SK-N-SH (cell line): ENCODE data around the gene FCHSD2. TPM values are rescaled to one million over a fixed set of nuclear protein-coding genes. Genes with fewer than 3 reads are reported as not detected.

Source experiments
- CTCF ChIA-PET: fragments of 300-600, 350-600 bp; formaldehyde crosslinking; extraction: SDS; loops from one replicate; lab custom pipeline; 2021; lab: Yijun Ruan, JAX
- POLR2A ChIA-PET: fragments of 350-600 bp; sonication (Branson Sonifier 250); formaldehyde crosslinking; extraction: SDS; loops from one replicate; lab custom pipeline; 2020; ENCODE audit warnings: antibody characterized with exemption, inconsistent platforms; lab: Yijun Ruan, JAX
- DNase-seq: peaks from one replicate; pipeline ENCODE4 v3.0.0; 2012
- H2AFZ ChIP-seq: fragments of 200-600 bp; sonication (generic); 2 replicates; pipeline ENCODE4 v1.8.1; 2016; ENCODE audit warnings: antibody characterized with exemption, mild to moderate bottlenecking, low read depth
- H3F3A ChIP-seq: fragments of 200-600 bp; sonication (generic); replicated peaks from 2 replicates; pipeline ENCODE3; 2016; ENCODE audit warnings: antibody characterized with exemption, mild to moderate bottlenecking; ENCODE audit not compliant: insufficient read depth
- H3K27ac ChIP-seq, 2 experiments: fragments of 200-500 bp in 1 of 2; fragments of 200-600 bp in 1 of 2; sonication (Bioruptor generic) in 1 of 2; sonication (generic), shearing (Covaris generic) in 1 of 2; 2 replicates each; pipeline versions ENCODE4 v1.5.1 to v1.6.1; 2014 to 2016; ENCODE audit warnings: low read depth in 2 of 2, inconsistent platforms in 1 of 2, low read length in 1 of 2, mild to moderate bottlenecking in 1 of 2, mixed read lengths in 1 of 2
- H3K27me3 ChIP-seq: fragments of 200-600 bp; sonication (generic), shearing (Covaris generic); 2 replicates; pipeline ENCODE4 v1.6.1; 2016; ENCODE audit warnings: mixed run types; ENCODE audit not compliant: insufficient read depth
- H3K36me3 ChIP-seq, 2 experiments: fragments of 200-500 bp in 1 of 2; fragments of 200-600 bp in 1 of 2; sonication (Bioruptor generic) in 1 of 2; sonication (generic) in 1 of 2; replicated peaks in 1 of 2; 2 replicates each; pipeline versions ENCODE3 to v1.5.1; 2014 to 2016; ENCODE audit warnings: low read length in 1 of 2, mild to moderate bottlenecking in 1 of 2; ENCODE audit not compliant: insufficient read depth in 2 of 2, control insufficient read depth in 1 of 2
- H3K4me1 ChIP-seq, 2 experiments: fragments of 200-500 bp in 1 of 2; fragments of 200-600 bp in 1 of 2; sonication (Bioruptor generic) in 1 of 2; sonication (generic), shearing (Covaris generic) in 1 of 2; 2 replicates each; pipeline versions ENCODE4 v1.5.1 to v1.6.1; 2014 to 2016; ENCODE audit warnings: low read depth in 1 of 2, low read length in 1 of 2, mixed run types in 1 of 2; ENCODE audit not compliant: insufficient read depth in 2 of 2, control insufficient read depth in 1 of 2
- H3K4me2 ChIP-seq: fragments of 200-600 bp; sonication (generic), shearing (Covaris generic); 2 replicates; pipeline ENCODE4 v1.6.1; 2017; ENCODE audit warnings: mixed run types
- H3K4me3 ChIP-seq, 2 experiments: fragments of 200-500 bp in 1 of 2; fragments of 200-600 bp in 1 of 2; sonication (Bioruptor generic) in 1 of 2; sonication (generic), shearing (Covaris generic) in 1 of 2; 2 replicates each; pipeline versions ENCODE4 v1.5.1 to v1.8.1; 2014 to 2016; ENCODE audit warnings: low read depth in 2 of 2, inconsistent platforms in 1 of 2, low read length in 1 of 2, mild to moderate bottlenecking in 1 of 2, mixed read lengths in 1 of 2, moderate library complexity in 1 of 2
- H3K79me2 ChIP-seq: fragments of 200-600 bp; sonication (generic); 2 replicates; pipeline ENCODE4 v1.8.1; 2017; ENCODE audit warnings: mild to moderate bottlenecking; ENCODE audit not compliant: insufficient read depth
- H3K9ac ChIP-seq: fragments of 200-600 bp; sonication (generic); 2 replicates; pipeline ENCODE4 v1.6.1; 2017; ENCODE audit warnings: mixed run types
- H3K9me2 ChIP-seq: fragments of 200-600 bp; sonication (generic); 2 replicates; pipeline ENCODE4 v1.6.1; 2017; ENCODE audit warnings: mixed run types
- H3K9me3 ChIP-seq: fragments of 200-600 bp; sonication (generic); 2 replicates; pipeline ENCODE4 v1.6.1; 2017; ENCODE audit warnings: mixed run types, mild to moderate bottlenecking, moderate library complexity
- H4K20me1 ChIP-seq: fragments of 200-600 bp; sonication (generic); 2 replicates; pipeline ENCODE4 v1.6.1; 2017; ENCODE audit warnings: mild to moderate bottlenecking, mixed run types; ENCODE audit not compliant: insufficient read depth
- EP300 ChIP-seq, 2 experiments: IDR thresholded peaks; 2 replicates each; pipeline versions ENCODE4 v1.4.0 to v1.6.1; 2012; ENCODE audit warnings: borderline replicate concordance in 1 of 2, low read depth in 1 of 2, low read length in 1 of 2
- GABPA ChIP-seq: IDR thresholded peaks from 2 replicates; pipeline ENCODE4 v1.4.0; 2012; ENCODE audit warnings: low read depth, mild to moderate bottlenecking
- JUND ChIP-seq: IDR thresholded peaks from 2 replicates; pipeline ENCODE4 v1.4.0; 2012
- NFIC ChIP-seq: IDR thresholded peaks from 2 replicates; pipeline ENCODE4 v1.4.0; 2012; ENCODE audit warnings: borderline replicate concordance
- RCOR1 ChIP-seq: fragments of 150-350 bp; IDR thresholded peaks from 2 replicates; pipeline ENCODE4 v1.6.1; 2017; ENCODE audit warnings: antibody characterized with exemption, low read length
- TAF1 ChIP-seq: IDR thresholded peaks from 2 replicates; pipeline ENCODE4 v1.6.1; 2012; ENCODE audit warnings: low read depth, mild to moderate bottlenecking, low read length, moderate library complexity, borderline replicate concordance
- TCF12 ChIP-seq: IDR thresholded peaks from 2 replicates; pipeline ENCODE4 v1.4.0; 2012
- TEAD4 ChIP-seq: IDR thresholded peaks from 2 replicates; pipeline ENCODE4 v1.4.0; 2012; ENCODE audit warnings: mild to moderate bottlenecking, borderline replicate concordance; ENCODE audit not compliant: insufficient read depth
- WGBS: methylation state at CpG from one replicate; pipeline ENCODE4 v1.1.6; 2017; ENCODE audit warnings: low lambda C conversion rate; 5-methylcytosine and 5-hydroxymethylcytosine counted together
- polyA plus RNA-seq, 3 experiments: library from polyadenylated mRNA; depleted of rRNA; stranded (reverse); fragments of >200 nt; gene quantifications; 2 replicates each; pipeline ENCODE4 v1.2.3, GENCODE V29; 2012
- TF ChIP-seq, protein P1 (sequence below): IDR thresholded peaks from 2 replicates; pipeline ENCODE4 v1.6.1; 2012; ENCODE audit warnings: mild to moderate bottlenecking, low read depth, low read length, moderate library complexity
- TF ChIP-seq, protein P2 (sequence below): IDR thresholded peaks from 2 replicates; pipeline ENCODE4; 2012

The FCHSD2 gene
- polyA plus RNA-seq, 1 of the 3 experiments (the other 2 are of a cell fraction): 10.4 TPM

DNA sequence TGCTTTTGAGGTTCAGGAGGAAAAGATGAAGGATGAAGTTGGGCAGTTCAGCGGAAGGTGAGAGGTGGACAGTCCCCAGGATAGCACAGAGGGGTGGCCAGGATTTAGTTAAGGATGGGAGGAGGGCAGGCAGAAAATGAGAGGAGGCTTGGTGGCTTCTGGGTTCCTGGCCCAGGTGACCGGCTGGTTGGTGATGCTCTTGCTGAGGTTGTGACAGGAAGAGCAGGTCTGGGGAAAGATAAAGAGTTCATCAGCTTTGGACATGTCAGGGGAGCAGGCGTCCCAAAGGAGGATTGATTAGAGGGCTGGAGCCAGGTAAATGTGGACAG, 48.4 kb upstream of the FCHSD2 start (continued):
- TF ChIP-seq, protein P1, sequence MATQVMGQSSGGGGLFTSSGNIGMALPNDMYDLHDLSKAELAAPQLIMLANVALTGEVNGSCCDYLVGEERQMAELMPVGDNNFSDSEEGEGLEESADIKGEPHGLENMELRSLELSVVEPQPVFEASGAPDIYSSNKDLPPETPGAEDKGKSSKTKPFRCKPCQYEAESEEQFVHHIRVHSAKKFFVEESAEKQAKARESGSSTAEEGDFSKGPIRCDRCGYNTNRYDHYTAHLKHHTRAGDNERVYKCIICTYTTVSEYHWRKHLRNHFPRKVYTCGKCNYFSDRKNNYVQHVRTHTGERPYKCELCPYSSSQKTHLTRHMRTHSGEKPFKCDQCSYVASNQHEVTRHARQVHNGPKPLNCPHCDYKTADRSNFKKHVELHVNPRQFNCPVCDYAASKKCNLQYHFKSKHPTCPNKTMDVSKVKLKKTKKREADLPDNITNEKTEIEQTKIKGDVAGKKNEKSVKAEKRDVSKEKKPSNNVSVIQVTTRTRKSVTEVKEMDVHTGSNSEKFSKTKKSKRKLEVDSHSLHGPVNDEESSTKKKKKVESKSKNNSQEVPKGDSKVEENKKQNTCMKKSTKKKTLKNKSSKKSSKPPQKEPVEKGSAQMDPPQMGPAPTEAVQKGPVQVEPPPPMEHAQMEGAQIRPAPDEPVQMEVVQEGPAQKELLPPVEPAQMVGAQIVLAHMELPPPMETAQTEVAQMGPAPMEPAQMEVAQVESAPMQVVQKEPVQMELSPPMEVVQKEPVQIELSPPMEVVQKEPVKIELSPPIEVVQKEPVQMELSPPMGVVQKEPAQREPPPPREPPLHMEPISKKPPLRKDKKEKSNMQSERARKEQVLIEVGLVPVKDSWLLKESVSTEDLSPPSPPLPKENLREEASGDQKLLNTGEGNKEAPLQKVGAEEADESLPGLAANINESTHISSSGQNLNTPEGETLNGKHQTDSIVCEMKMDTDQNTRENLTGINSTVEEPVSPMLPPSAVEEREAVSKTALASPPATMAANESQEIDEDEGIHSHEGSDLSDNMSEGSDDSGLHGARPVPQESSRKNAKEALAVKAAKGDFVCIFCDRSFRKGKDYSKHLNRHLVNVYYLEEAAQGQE: no peak
- TF ChIP-seq TAF1: no peak

DNA sequence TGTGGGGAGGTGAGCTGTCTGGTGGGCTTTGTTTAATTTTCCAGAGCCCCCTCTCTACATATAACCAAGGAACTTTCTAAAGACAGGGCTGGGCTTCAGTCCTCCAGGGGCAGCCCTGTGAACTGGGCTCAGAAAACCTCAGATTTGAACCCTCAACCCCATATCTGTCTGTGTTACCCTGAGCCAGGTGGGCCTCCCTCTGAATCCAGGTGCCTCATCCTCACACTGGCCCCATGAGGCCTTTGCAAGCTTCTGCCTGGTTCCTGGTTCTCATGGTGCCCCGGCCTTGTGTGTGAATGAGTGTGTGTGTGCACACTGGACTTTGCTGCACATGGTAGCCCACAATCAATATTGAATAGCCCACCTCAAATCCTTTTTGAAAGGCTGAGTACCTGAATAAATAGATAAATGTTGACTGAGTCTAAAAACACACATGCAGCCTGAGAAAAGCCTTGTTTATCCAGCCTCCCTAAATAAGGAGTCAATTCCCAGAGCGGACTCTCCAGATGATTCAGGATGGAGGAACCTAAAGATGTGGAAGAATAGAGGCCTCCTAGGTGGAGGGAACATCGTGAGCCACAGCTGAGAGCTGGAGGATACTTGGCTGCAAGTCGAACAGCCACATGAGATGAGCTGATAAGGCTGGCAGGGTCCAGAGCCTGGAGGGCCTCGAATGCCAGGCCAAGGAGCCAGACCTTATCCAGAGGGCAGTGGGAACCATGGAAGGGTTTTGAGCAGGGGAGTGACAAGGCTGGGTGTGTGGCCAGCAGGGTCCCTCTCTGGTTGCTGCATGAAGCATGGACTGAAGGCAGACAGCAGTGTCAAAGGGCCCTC, 47.8 kb upstream of the FCHSD2 start:
- no peak overlapping the region for H3K4me3 ChIP-seq
- 49% methylated on average over 5 of the region's 5 CpGs for whole genome bisulfite sequencing
- no peaks in the 10 kb centered on the region for H3K36me3 ChIP-seq
- DNase-seq: no peak
- H3F3A ChIP-seq: peaks cover 11% of the 10 kb centered on the region
- no peak overlapping the region for H3K27ac ChIP-seq
- H3K79me2 ChIP-seq: no peaks in the 10 kb centered on the region
- TF ChIP-seq NFIC: no peak
- TF ChIP-seq, protein P2, sequence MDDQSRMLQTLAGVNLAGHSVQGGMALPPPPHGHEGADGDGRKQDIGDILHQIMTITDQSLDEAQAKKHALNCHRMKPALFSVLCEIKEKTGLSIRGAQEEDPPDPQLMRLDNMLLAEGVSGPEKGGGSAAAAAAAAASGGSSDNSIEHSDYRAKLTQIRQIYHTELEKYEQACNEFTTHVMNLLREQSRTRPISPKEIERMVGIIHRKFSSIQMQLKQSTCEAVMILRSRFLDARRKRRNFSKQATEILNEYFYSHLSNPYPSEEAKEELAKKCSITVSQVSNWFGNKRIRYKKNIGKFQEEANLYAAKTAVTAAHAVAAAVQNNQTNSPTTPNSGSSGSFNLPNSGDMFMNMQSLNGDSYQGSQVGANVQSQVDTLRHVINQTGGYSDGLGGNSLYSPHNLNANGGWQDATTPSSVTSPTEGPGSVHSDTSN: no peak
- no peak for TF ChIP-seq TEAD4
- no peak for TF ChIP-seq GABPA
- TF ChIP-seq EP300 (IDR thresholded peaks at IDR 0.05; ENCODE audit: borderline replicate concordance in 1 of 2, low read depth in 1 of 2, low read length in 1 of 2): no peak
- no peak for TF ChIP-seq JUND
- TF ChIP-seq TAF1: no peak
- TF ChIP-seq RCOR1: no peak
- TF ChIP-seq TCF12: no peak
- H2AFZ ChIP-seq: no peak overlapping the region
- H3K4me2 ChIP-seq: no peak overlapping the region
- no peaks in the 10 kb centered on the region for H3K9me3 ChIP-seq
- POLR2A ChIA-PET: no interaction called here
- CTCF ChIA-PET: interaction anchor here (0.7 to 7.9 kb wide), 7 partner anchors 12 to 359 kb away, joined by 3 to 109 read pairs (median 9); no protein-coding TSS in a partner anchor
- no peaks in the 10 kb centered on the region for H3K27me3 ChIP-seq
- peaks cover 0 to 12% of the 10 kb centered on the region in 2 experiments; a peak in 3 of 4 replicates for H3K4me1 ChIP-seq
- no peaks in the 10 kb centered on the region for H4K20me1 ChIP-seq
- H3K9ac ChIP-seq: no peak overlapping the region
- H3K9me2 ChIP-seq: no peaks in the 10 kb centered on the region
